ENCODE data around the gene GALNT13. TPM values are rescaled to one million over a fixed set of nuclear protein-coding genes. Genes with fewer than 3 reads are reported as not detected.

GALNT13 gene
- total RNA-seq, 2 experiments from 2014 or later, result not detected

DNA sequence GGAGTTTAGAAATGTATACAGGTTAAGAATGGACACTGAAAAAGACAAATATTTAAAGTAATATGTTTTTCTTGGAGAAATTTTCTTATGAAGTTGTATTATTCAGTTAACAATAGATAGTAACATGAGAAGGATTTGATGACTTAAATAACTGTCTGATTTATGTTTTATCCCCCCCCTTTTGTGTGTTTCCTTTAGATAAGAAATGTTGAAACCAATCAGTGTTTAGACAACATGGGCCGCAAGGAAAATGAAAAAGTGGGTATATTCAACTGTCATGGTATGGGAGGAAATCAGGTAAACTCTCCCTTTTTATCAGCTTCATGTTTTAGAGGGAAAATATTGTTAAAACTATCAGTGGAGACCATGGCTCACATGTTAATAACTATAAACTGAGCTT is 537.1 kb downstream of the GALNT13 start:
- Histone ChIP-seq H3K36me3 (ENCODE audit: insufficient read depth, low read length) (no peaks in the 10 kb centered on the region), H3K9me3 (ENCODE audit: low read length) (no peaks in the 10 kb centered on the region), H3K27ac (ENCODE audit: low read depth, low read length, poor library complexity, severe bottlenecking) (no peak overlapping the region), H3K4me1 (ENCODE audit: insufficient read depth, low read length, poor library complexity, severe bottlenecking) (no peaks in the 10 kb centered on the region), H4K20me1 (ENCODE audit: insufficient read depth, low read length) (no peaks in the 10 kb centered on the region), H3K79me2 (ENCODE audit: insufficient read depth, low read depth, low read length) (no peaks in the 10 kb centered on the region), H2AFZ (ENCODE audit: low read length) (no peak overlapping the region), H3K9me2 (ENCODE audit: insufficient read depth, low read length) (no peaks in the 10 kb centered on the region), H3K4me3 (ENCODE audit: low read depth, low read length, poor library complexity, severe bottlenecking) (no peak overlapping the region), H3K4me2 (ENCODE audit: low read length) (no peak overlapping the region)
- POLR2A ChIA-PET, result interaction anchor here (0.7 to 1.6 kb wide), 3 partner anchors 8 to 29 kb away, joined by 3 to 4 read pairs (median 3); no protein-coding TSS in a partner anchor
- DNase-seq (ENCODE audit: low spot score), result no peak
- CTCF ChIA-PET (ENCODE audit: unreplicated experiment), result no interaction called here
- BruUV-seq (replicated peaks), result no TSS peak
- TF ChIP-seq, protein P1, sequence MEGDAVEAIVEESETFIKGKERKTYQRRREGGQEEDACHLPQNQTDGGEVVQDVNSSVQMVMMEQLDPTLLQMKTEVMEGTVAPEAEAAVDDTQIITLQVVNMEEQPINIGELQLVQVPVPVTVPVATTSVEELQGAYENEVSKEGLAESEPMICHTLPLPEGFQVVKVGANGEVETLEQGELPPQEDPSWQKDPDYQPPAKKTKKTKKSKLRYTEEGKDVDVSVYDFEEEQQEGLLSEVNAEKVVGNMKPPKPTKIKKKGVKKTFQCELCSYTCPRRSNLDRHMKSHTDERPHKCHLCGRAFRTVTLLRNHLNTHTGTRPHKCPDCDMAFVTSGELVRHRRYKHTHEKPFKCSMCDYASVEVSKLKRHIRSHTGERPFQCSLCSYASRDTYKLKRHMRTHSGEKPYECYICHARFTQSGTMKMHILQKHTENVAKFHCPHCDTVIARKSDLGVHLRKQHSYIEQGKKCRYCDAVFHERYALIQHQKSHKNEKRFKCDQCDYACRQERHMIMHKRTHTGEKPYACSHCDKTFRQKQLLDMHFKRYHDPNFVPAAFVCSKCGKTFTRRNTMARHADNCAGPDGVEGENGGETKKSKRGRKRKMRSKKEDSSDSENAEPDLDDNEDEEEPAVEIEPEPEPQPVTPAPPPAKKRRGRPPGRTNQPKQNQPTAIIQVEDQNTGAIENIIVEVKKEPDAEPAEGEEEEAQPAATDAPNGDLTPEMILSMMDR (conservative IDR thresholded peaks at IDR 0.05; ENCODE audit: low read length), result no peak
- TF ChIP-seq EZH2phosphoT487 (IDR thresholded peaks at IDR 0.05; ENCODE audit: borderline replicate concordance, low read depth, low read length), result no peak
- intact Hi-C loops (cut with micrococcal nuclease; ENCODE audit: unreplicated experiment), result no loop called here

DNA sequence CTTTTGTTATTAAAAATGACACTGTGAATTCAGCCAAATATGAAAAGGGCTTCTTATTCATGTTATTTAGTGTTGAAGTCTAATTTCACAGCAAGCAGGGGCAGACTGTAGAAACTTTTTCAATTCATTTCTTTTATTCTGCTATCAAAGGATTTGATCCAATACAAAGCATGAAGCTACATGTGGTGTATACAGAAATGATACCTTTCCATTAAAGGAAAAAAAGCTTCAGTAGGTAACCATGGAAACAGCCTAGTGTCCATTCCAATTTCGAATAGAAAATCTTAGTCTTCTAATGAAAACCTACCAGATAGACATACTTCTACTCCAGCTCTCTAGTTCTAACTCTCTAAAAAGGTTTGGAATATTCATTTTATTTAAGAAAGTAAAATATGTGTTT is 550.5 kb downstream of the GALNT13 start:
- no peak for DNase-seq (ENCODE audit: low spot score)
- Histone ChIP-seq H3K27ac (ENCODE audit: low read depth, low read length, poor library complexity, severe bottlenecking) (no peak overlapping the region), H3K4me2 (ENCODE audit: low read length) (no peak overlapping the region), H4K20me1 (ENCODE audit: insufficient read depth, low read length) (no peaks in the 10 kb centered on the region), H3K9me3 (ENCODE audit: low read length) (no peaks in the 10 kb centered on the region), H2AFZ (ENCODE audit: low read length) (no peak overlapping the region), H3K4me1 (ENCODE audit: insufficient read depth, low read length, poor library complexity, severe bottlenecking) (no peaks in the 10 kb centered on the region), H3K36me3 (ENCODE audit: insufficient read depth, low read length) (no peaks in the 10 kb centered on the region), H3K79me2 (ENCODE audit: insufficient read depth, low read depth, low read length) (no peaks in the 10 kb centered on the region), H3K4me3 (ENCODE audit: low read depth, low read length, poor library complexity, severe bottlenecking) (no peak overlapping the region), H3K9me2 (ENCODE audit: insufficient read depth, low read length) (no peaks in the 10 kb centered on the region)
- POLR2A ChIA-PET, result no interaction called here
- intact Hi-C loops (cut with micrococcal nuclease; ENCODE audit: unreplicated experiment), result no loop called here
- no TSS peak for BruUV-seq (replicated peaks)
- TF ChIP-seq, protein P1 (conservative IDR thresholded peaks at IDR 0.05; ENCODE audit: low read length), result no peak
- no peak for TF ChIP-seq EZH2phosphoT487 (IDR thresholded peaks at IDR 0.05; ENCODE audit: borderline replicate concordance, low read depth, low read length)
- CTCF ChIA-PET (ENCODE audit: unreplicated experiment), result no interaction called here

DNA sequence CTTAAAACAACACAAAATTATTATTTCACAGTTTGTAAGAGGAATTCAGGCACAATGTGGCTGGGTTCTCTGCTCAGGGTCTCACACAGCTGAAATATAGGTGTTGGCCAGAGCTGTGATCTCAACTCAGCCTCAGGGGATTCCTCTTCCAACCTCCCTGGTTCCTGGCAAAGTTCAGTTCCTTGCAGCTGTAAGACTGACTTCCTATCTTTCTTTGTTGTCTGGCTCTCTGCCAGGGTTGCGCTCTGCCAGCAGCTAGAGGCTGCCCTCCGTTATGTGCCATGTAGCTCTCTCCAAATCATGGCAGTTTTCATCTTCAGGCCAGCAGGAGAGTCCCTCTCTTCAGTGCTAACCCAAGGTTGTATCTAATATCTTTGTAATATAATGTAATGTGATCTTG is 554.3 kb downstream of the GALNT13 start:
- H3K4me3 ChIP-seq (ENCODE audit: low read depth, low read length, poor library complexity, severe bottlenecking), result no peak overlapping the region
- DNase-seq (ENCODE audit: low spot score), result no peak
- H3K4me2 ChIP-seq (ENCODE audit: low read length), result no peak overlapping the region
- H3K79me2 ChIP-seq (ENCODE audit: insufficient read depth, low read depth, low read length), result no peaks in the 10 kb centered on the region
- intact Hi-C loops (cut with micrococcal nuclease; ENCODE audit: unreplicated experiment), result no loop called here
- BruUV-seq (replicated peaks), result no TSS peak
- H4K20me1 ChIP-seq (ENCODE audit: insufficient read depth, low read length), result no peaks in the 10 kb centered on the region
- H2AFZ ChIP-seq (ENCODE audit: low read length), result no peak overlapping the region
- H3K27ac ChIP-seq (ENCODE audit: low read depth, low read length, poor library complexity, severe bottlenecking), result no peak overlapping the region
- no peak for TF ChIP-seq EZH2phosphoT487 (IDR thresholded peaks at IDR 0.05; ENCODE audit: borderline replicate concordance, low read depth, low read length)
- TF ChIP-seq, protein P1 (conservative IDR thresholded peaks at IDR 0.05; ENCODE audit: low read length), result no peak
- no peaks in the 10 kb centered on the region for H3K36me3 ChIP-seq (ENCODE audit: insufficient read depth, low read length)
- no peaks in the 10 kb centered on the region for H3K9me2 ChIP-seq (ENCODE audit: insufficient read depth, low read length)
- ChIA-PET CTCF (ENCODE audit: unreplicated experiment) (no interaction called here), POLR2A (no interaction called here)
- H3K9me3 ChIP-seq (ENCODE audit: low read length), result no peaks in the 10 kb centered on the region
- no peaks in the 10 kb centered on the region for H3K4me1 ChIP-seq (ENCODE audit: insufficient read depth, low read length, poor library complexity, severe bottlenecking)

Data from OCI-LY7 (cell line).